Neural cell (in vitro differentiated cells): ENCODE data around the gene DOCK9. TPM values are rescaled to one million over a fixed set of nuclear protein-coding genes. Genes with fewer than 3 reads are reported as not detected.

Experiments used
- H2AFZ ChIP-seq: fragments of 200-600, 300-800 bp; sonication (generic), shearing (Covaris generic); 2 replicates; pipeline ENCODE4 v1.6.0; 2014; ENCODE audit warnings: low read depth, mild to moderate bottlenecking, antibody characterized with exemption, low read length, moderate library complexity
- H3F3A ChIP-seq: fragments of 200-600 bp; shearing (Covaris generic); 2 replicates; pipeline ENCODE4 v1.6.1; 2016; ENCODE audit warnings: mild to moderate bottlenecking, moderate library complexity, mixed read lengths, antibody characterized with exemption, low read length; ENCODE audit not compliant: insufficient read depth, poor library complexity, severe bottlenecking
- H3K27ac ChIP-seq: fragments of 200-600, 300-800 bp; sonication (generic), shearing (Covaris generic); 2 replicates; pipeline ENCODE4 v1.5.1; 2014; ENCODE audit warnings: mild to moderate bottlenecking, low read length, moderate library complexity
- H3K27me3 ChIP-seq: fragments of 300-800, 200-600 bp; sonication (generic), shearing (Covaris generic); 2 replicates; pipeline ENCODE4 v1.6.0; 2014; ENCODE audit warnings: mild to moderate bottlenecking, low read depth, low read length, moderate library complexity; ENCODE audit not compliant: insufficient read depth
- H3K36me3 ChIP-seq: fragments of 300-800, 200-600 bp; sonication (generic), shearing (Covaris generic); 2 replicates; pipeline ENCODE4 v1.5.1; 2014; ENCODE audit warnings: mild to moderate bottlenecking, antibody characterized with exemption, low read length, moderate library complexity; ENCODE audit not compliant: insufficient read depth
- H3K4me2 ChIP-seq: fragments of 300-800, 200-600 bp; sonication (generic), shearing (Covaris generic); 2 replicates; pipeline ENCODE4 v1.6.0; 2014; ENCODE audit warnings: mild to moderate bottlenecking, low read length
- H3K4me3 ChIP-seq: fragments of 300-800, 200-600 bp; sonication (generic), shearing (Covaris generic); 2 replicates; pipeline ENCODE4 v1.5.1; 2014; ENCODE audit warnings: mild to moderate bottlenecking, low read length, moderate library complexity
- H3K79me2 ChIP-seq: fragments of 200-600 bp; shearing (Covaris generic); replicated peaks from 2 replicates; pipeline ENCODE4 v1.6.0; 2014; ENCODE audit warnings: mild to moderate bottlenecking, low read length, moderate library complexity; ENCODE audit not compliant: insufficient read depth
- H3K9ac ChIP-seq: fragments of 300-800, 200-600 bp; sonication (generic), shearing (Covaris generic); 2 replicates; pipeline ENCODE4 v1.6.1; 2016; ENCODE audit warnings: mild to moderate bottlenecking, low read length, mixed read lengths
- H3K9me2 ChIP-seq: fragments of 200-600 bp; shearing (Covaris generic); 2 replicates; pipeline ENCODE4 v1.6.1; 2016; ENCODE audit warnings: mild to moderate bottlenecking, low read length, mixed read lengths; ENCODE audit not compliant: insufficient read depth
- H3K9me3 ChIP-seq: fragments of 200-600, 300-800 bp; sonication (generic), shearing (Covaris generic); 2 replicates; pipeline ENCODE4 v1.6.1; 2016; ENCODE audit warnings: mild to moderate bottlenecking, mixed run types, low read length, moderate library complexity, mixed read lengths
- H4K20me1 ChIP-seq: fragments of 200-600 bp; shearing (Covaris generic); 2 replicates; pipeline ENCODE4 v1.6.1; 2016; ENCODE audit warnings: mild to moderate bottlenecking, mixed run types; ENCODE audit not compliant: insufficient read depth
- CTCF ChIP-seq: fragments of 450-650 bp; IDR thresholded peaks from 2 replicates; pipeline ENCODE4 v1.5.1; 2014; ENCODE audit warnings: antibody characterized with exemption, mild to moderate bottlenecking, moderate library complexity; ENCODE audit not compliant: poor library complexity, severe bottlenecking
- EP300 ChIP-seq: fragments of 450-650 bp; conservative IDR thresholded peaks from 2 replicates; pipeline ENCODE4 v1.6.1; 2014; ENCODE audit warnings: antibody characterized with exemption, mild to moderate bottlenecking, moderate library complexity; ENCODE audit not compliant: poor library complexity, severe bottlenecking
- EZH2 ChIP-seq: fragments of 200-600, 300-800 bp; shearing (Covaris generic), sonication (generic); IDR thresholded peaks from 2 replicates; pipeline ENCODE4 v1.6.1; 2014; ENCODE audit warnings: antibody characterized with exemption, low read length, borderline replicate concordance, mild to moderate bottlenecking; ENCODE audit not compliant: insufficient read depth, poor library complexity, severe bottlenecking
- MXI1 ChIP-seq: fragments of 450-650 bp; conservative IDR thresholded peaks from 2 replicates; pipeline ENCODE4 v1.6.1; 2014; ENCODE audit warnings: antibody characterized with exemption, mild to moderate bottlenecking; ENCODE audit not compliant: poor library complexity, severe bottlenecking
- POLR2AphosphoS5 ChIP-seq: IDR thresholded peaks from 2 replicates; pipeline ENCODE4 v1.6.1; 2012
- RAD21 ChIP-seq: fragments of 450-650 bp; conservative IDR thresholded peaks from 2 replicates; pipeline ENCODE4 v1.6.1; 2014; ENCODE audit warnings: antibody characterized with exemption, mild to moderate bottlenecking, moderate library complexity
- SMC3 ChIP-seq: fragments of 450-650 bp; conservative IDR thresholded peaks from 2 replicates; pipeline ENCODE4 v1.6.1; 2014; ENCODE audit warnings: antibody characterized with exemption, mild to moderate bottlenecking, moderate library complexity; ENCODE audit not compliant: poor library complexity
- TAF1 ChIP-seq: IDR thresholded peaks from 2 replicates; pipeline ENCODE4 v1.6.1; 2012; ENCODE audit warnings: low read depth
- polyA plus RNA-seq: library from polyadenylated mRNA; depleted of rRNA; stranded (reverse); fragments of >200 nt; gene quantifications from 2 replicates; pipeline ENCODE4 v1.2.3, GENCODE V29; 2014
- TF ChIP-seq, protein P1 (sequence below): IDR thresholded peaks from 2 replicates; pipeline ENCODE4 v1.6.1; 2012; ENCODE audit warnings: borderline replicate concordance

Gene DOCK9
- polyA plus RNA-seq, 1 donor from 2014 or later: 11.4 TPM

DNA sequence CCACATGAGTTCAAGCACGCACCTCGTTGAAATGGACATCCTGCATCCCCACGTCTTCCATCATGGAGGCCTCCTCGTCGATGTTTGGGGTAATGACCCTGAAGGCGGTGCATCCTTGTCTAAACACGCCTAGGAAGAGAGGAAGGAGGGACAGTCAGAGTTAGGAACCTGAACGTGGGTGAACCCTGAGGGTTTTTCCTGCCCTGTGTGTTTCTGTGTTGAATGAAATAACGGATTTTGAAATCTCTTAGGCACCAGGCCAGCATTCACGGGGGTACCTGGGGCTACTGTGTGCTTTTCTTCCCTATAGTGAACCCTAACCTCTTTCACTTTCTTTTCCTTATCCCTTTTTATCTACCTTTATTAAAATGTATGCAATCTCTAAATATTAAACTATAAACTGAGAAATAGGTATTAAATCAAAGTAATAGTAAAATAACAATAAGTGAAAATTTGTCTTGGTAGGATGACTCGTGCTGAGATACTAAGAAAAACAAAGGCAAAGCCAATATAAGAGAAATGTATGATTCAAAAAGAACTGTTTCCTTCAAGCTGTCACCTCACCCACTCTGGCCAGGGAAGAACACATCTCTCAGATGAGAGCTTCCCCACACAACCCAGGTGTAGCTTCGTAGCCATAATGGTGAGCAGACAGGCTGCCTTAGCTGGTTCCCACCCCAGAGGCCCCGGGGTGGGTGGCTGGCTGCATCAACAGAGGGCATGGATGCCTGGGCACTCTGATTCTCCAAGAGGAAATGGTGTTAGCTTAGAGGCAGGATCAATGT is 153.3 kb downstream of the DOCK9 start:
- no peaks in the 10 kb centered on the region for H3K9me2 ChIP-seq
- no peaks in the 10 kb centered on the region for H3F3A ChIP-seq
- TF ChIP-seq EZH2 (no peak), TAF1 (no peak), CTCF (no peak), EP300 (no peak), POLR2AphosphoS5 (no peak), MXI1 (no peak), RAD21 (no peak), SMC3 (no peak)
- TF ChIP-seq, protein P1, sequence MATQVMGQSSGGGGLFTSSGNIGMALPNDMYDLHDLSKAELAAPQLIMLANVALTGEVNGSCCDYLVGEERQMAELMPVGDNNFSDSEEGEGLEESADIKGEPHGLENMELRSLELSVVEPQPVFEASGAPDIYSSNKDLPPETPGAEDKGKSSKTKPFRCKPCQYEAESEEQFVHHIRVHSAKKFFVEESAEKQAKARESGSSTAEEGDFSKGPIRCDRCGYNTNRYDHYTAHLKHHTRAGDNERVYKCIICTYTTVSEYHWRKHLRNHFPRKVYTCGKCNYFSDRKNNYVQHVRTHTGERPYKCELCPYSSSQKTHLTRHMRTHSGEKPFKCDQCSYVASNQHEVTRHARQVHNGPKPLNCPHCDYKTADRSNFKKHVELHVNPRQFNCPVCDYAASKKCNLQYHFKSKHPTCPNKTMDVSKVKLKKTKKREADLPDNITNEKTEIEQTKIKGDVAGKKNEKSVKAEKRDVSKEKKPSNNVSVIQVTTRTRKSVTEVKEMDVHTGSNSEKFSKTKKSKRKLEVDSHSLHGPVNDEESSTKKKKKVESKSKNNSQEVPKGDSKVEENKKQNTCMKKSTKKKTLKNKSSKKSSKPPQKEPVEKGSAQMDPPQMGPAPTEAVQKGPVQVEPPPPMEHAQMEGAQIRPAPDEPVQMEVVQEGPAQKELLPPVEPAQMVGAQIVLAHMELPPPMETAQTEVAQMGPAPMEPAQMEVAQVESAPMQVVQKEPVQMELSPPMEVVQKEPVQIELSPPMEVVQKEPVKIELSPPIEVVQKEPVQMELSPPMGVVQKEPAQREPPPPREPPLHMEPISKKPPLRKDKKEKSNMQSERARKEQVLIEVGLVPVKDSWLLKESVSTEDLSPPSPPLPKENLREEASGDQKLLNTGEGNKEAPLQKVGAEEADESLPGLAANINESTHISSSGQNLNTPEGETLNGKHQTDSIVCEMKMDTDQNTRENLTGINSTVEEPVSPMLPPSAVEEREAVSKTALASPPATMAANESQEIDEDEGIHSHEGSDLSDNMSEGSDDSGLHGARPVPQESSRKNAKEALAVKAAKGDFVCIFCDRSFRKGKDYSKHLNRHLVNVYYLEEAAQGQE: no peak
- no peak overlapping the region for H2AFZ ChIP-seq
- no peak overlapping the region for H3K4me2 ChIP-seq
- H3K27ac ChIP-seq: no peak overlapping the region
- no peaks in the 10 kb centered on the region for H3K36me3 ChIP-seq
- no peak overlapping the region for H3K9ac ChIP-seq
- H3K4me3 ChIP-seq: no peak overlapping the region
- no peaks in the 10 kb centered on the region for H3K9me3 ChIP-seq
- H3K79me2 ChIP-seq: no peaks in the 10 kb centered on the region
- H4K20me1 ChIP-seq: no peaks in the 10 kb centered on the region
- no peaks in the 10 kb centered on the region for H3K27me3 ChIP-seq

DNA sequence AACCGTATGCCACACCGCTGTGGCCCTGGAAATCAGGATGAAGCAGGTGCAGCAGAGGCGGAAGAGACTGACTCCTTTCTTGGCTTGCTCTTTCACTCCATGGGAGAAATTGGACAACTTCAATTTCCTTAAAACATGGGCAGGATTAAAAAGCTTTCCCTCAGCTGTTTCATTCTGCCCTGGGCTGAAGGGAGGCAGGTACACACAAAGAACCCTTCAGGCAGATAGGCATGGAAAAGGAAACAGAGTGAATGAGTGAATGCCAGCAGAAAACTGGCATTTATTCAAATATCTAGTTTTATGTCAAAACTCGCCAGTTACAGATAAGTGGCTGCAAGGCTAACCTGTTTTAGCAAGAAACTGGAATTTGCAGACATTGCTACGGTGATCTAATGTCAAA is 154.4 kb downstream of the DOCK9 start:
- no peaks in the 10 kb centered on the region for H3K9me2 ChIP-seq
- no peaks in the 10 kb centered on the region for H3K9me3 ChIP-seq
- H3K9ac ChIP-seq: no peak overlapping the region
- H3K4me3 ChIP-seq: no peak overlapping the region
- no peaks in the 10 kb centered on the region for H3K36me3 ChIP-seq
- no peaks in the 10 kb centered on the region for H3K79me2 ChIP-seq
- no peak overlapping the region for H3K27ac ChIP-seq
- no peak overlapping the region for H2AFZ ChIP-seq
- H4K20me1 ChIP-seq: no peaks in the 10 kb centered on the region
- no peak for TF ChIP-seq EP300
- TF ChIP-seq, protein P1: no peak
- TF ChIP-seq RAD21: no peak
- TF ChIP-seq MXI1: no peak
- TF ChIP-seq TAF1: no peak
- no peak for TF ChIP-seq POLR2AphosphoS5
- no peak for TF ChIP-seq SMC3
- no peaks in the 10 kb centered on the region for H3K27me3 ChIP-seq
- no peaks in the 10 kb centered on the region for H3F3A ChIP-seq
- H3K4me2 ChIP-seq: no peak overlapping the region
